IMR-90 (cell line): ENCODE data around the gene FRMD4B. TPM values are rescaled to one million over a fixed set of nuclear protein-coding genes. Genes with fewer than 3 reads are reported as not detected.
A peak's percentile ranks its signal among the peaks of the same experiment; 100 is the strongest.

ENCODE experiments used
- ATAC-seq: fragments of 200-7000 bp; cut with Tn5 transposase; 2 replicates; pipeline ENCODE4 v1.9.1; 2020; ENCODE audit warnings: low read depth, mild to moderate bottlenecking, moderate library complexity
- BruUV-seq: library from RNA; stranded (reverse); fragments of 400-500 nt; replicated peaks from 2 replicates; lab custom pipeline; 2021; lab: Mats Ljungman, UMichigan
- CTCF ChIA-PET: fragments of 300-600 bp; formaldehyde crosslinking; extraction: SDS; loops from one replicate; lab custom pipeline; 2021; ENCODE audit warnings: antibody characterized with exemption; lab: Yijun Ruan, JAX
- POLR2A ChIA-PET: fragments of 300-600 bp; sonication (Branson Sonifier 250); formaldehyde crosslinking; loops from one replicate; lab custom pipeline; 2022; ENCODE audit warnings: antibody characterized with exemption; ENCODE audit not compliant: unreplicated experiment; lab: Charles Lee
- DNase-seq: peaks from one replicate; pipeline ENCODE4 v3.0.0; 2013
- H2AFZ ChIP-seq: replicated peaks from 2 replicates; pipeline ENCODE3; 2013; ENCODE audit warnings: low read length, mild to moderate bottlenecking; ENCODE audit not compliant: poor library complexity
- H2AK5ac ChIP-seq: 2 replicates; pipeline ENCODE4 v1.6.1; 2013; ENCODE audit warnings: low read depth, low read length, inconsistent platforms
- H2AK9ac ChIP-seq: replicated peaks from 2 replicates; pipeline ENCODE3; 2013; ENCODE audit warnings: mild to moderate bottlenecking, low read depth, low read length, moderate library complexity; ENCODE audit not compliant: poor library complexity
- H2BK120ac ChIP-seq: 2 replicates; pipeline ENCODE4 v1.6.1; 2013; ENCODE audit warnings: low read depth, low read length, inconsistent platforms
- H2BK15ac ChIP-seq: 3 replicates; pipeline ENCODE4 v1.6.1; 2013; ENCODE audit warnings: low read depth, low read length, inconsistent platforms
- H2BK20ac ChIP-seq: 2 replicates; pipeline ENCODE4 v1.6.1; 2013; ENCODE audit warnings: low read depth, mild to moderate bottlenecking, inconsistent platforms, low read length, moderate library complexity
- H2BK5ac ChIP-seq: 2 replicates; pipeline ENCODE4 v1.6.1; 2013; ENCODE audit warnings: mild to moderate bottlenecking, low read depth, low read length, inconsistent platforms; ENCODE audit not compliant: poor library complexity, severe bottlenecking
- H3K14ac ChIP-seq: replicated peaks from 2 replicates; pipeline ENCODE4 v1.6.1; 2013; ENCODE audit warnings: low read depth, low read length, inconsistent platforms
- H3K18ac ChIP-seq: 2 replicates; pipeline ENCODE4 v1.6.1; 2013; ENCODE audit warnings: low read depth, low read length, control low read depth
- H3K23ac ChIP-seq: 2 replicates; pipeline ENCODE4 v1.6.1; 2013; ENCODE audit warnings: low read depth, low read length, inconsistent platforms
- H3K27ac ChIP-seq: 2 replicates; pipeline ENCODE4 v1.5.1; 2013; ENCODE audit warnings: mild to moderate bottlenecking, control low read depth, low read length; ENCODE audit not compliant: insufficient read depth
- H3K27me3 ChIP-seq: 2 replicates; pipeline ENCODE4 v1.6.1; 2013; ENCODE audit warnings: low read length; ENCODE audit not compliant: control insufficient read depth, insufficient read depth
- H3K36me3 ChIP-seq: 2 replicates; pipeline ENCODE4 v1.6.1; 2013; ENCODE audit warnings: low read length, mixed read lengths; ENCODE audit not compliant: control insufficient read depth, insufficient read depth
- H3K4ac ChIP-seq: 2 replicates; pipeline ENCODE4 v1.6.1; 2013; ENCODE audit warnings: low read depth, low read length, inconsistent platforms
- H3K4me1 ChIP-seq: 2 replicates; pipeline ENCODE4 v1.6.1; 2013; ENCODE audit warnings: low read length, mixed read lengths; ENCODE audit not compliant: control insufficient read depth, insufficient read depth
- H3K4me2 ChIP-seq: 2 replicates; pipeline ENCODE4 v1.6.1; 2013; ENCODE audit warnings: low read depth, mild to moderate bottlenecking, control low read depth, low read length, moderate library complexity
- H3K4me3 ChIP-seq: 2 replicates; pipeline ENCODE4 v1.5.1; 2013; ENCODE audit warnings: low read depth, mild to moderate bottlenecking, control low read depth, low read length, moderate library complexity; ENCODE audit not compliant: insufficient read depth
- H3K56ac ChIP-seq: 2 replicates; pipeline ENCODE4 v1.6.1; 2013; ENCODE audit warnings: low read length, inconsistent platforms; ENCODE audit not compliant: insufficient read depth; ENCODE audit errors: extremely low read depth
- H3K79me1 ChIP-seq, 2 experiments: 2 replicates each; pipeline ENCODE4 v1.6.1; 2013; ENCODE audit warnings: low read length in 2 of 2, inconsistent platforms in 1 of 2, low read depth in 1 of 2
- H3K9ac ChIP-seq: 2 replicates; pipeline ENCODE4 v1.6.1; 2013; ENCODE audit warnings: low read depth, low read length, control low read depth
- H3K9me1 ChIP-seq: 2 replicates; pipeline ENCODE4 v1.6.1; 2013; ENCODE audit warnings: low read length, inconsistent platforms; ENCODE audit not compliant: insufficient read depth
- H3K9me3 ChIP-seq: 2 replicates; pipeline ENCODE4 v1.6.1; 2013; ENCODE audit warnings: low read length; ENCODE audit not compliant: control insufficient read depth, insufficient read depth
- H4K20me1 ChIP-seq: 2 replicates; pipeline ENCODE4 v1.6.1; 2013; ENCODE audit warnings: low read length, inconsistent platforms; ENCODE audit not compliant: insufficient read depth
- H4K5ac ChIP-seq: 2 replicates; pipeline ENCODE4 v1.6.1; 2013; ENCODE audit warnings: mild to moderate bottlenecking, low read depth, low read length, control low read depth
- H4K8ac ChIP-seq, 2 experiments: 2 replicates each; pipeline ENCODE4 v1.6.1; 2013; ENCODE audit warnings: low read depth in 2 of 2, low read length in 2 of 2, control low read depth in 1 of 2, inconsistent platforms in 1 of 2
- H4K91ac ChIP-seq: 2 replicates; pipeline ENCODE4 v1.6.1; 2013; ENCODE audit warnings: low read depth, low read length, inconsistent platforms; ENCODE audit not compliant: insufficient read depth
- BHLHE40 ChIP-seq: fragments of 150-350 bp; IDR thresholded peaks from 2 replicates; pipeline ENCODE4 v1.6.1; 2016; ENCODE audit warnings: mild to moderate bottlenecking, low read depth, low read length
- CEBPB ChIP-seq: IDR thresholded peaks from 2 replicates; pipeline ENCODE4 v1.6.1; 2012; ENCODE audit warnings: low read depth, low read length, improper control_type of control experiment
- CHD1 ChIP-seq: IDR thresholded peaks from 2 replicates; pipeline ENCODE4 v1.6.1; 2012; ENCODE audit warnings: low read depth, low read length, improper control_type of control experiment
- ELK1 ChIP-seq: fragments of 150-350 bp; IDR thresholded peaks from 2 replicates; pipeline ENCODE4 v1.6.1; 2016; ENCODE audit warnings: low read depth, mild to moderate bottlenecking, low read length, moderate library complexity, borderline replicate concordance
- FOS ChIP-seq: fragments of 150-350 bp; IDR thresholded peaks from 2 replicates; pipeline ENCODE4 v1.6.1; 2016; ENCODE audit warnings: low read depth, low read length
- MAFK ChIP-seq: IDR thresholded peaks from 2 replicates; pipeline ENCODE4 v1.6.1; 2012; ENCODE audit warnings: low read depth, low read length, improper control_type of control experiment
- MAZ ChIP-seq: IDR thresholded peaks from 2 replicates; pipeline ENCODE4 v1.6.1; 2012; ENCODE audit warnings: low read depth, mild to moderate bottlenecking, low read length, improper control_type of control experiment, moderate library complexity, borderline replicate concordance
- MXI1 ChIP-seq: IDR thresholded peaks from 2 replicates; pipeline ENCODE4 v1.6.1; 2012; ENCODE audit warnings: low read depth, mild to moderate bottlenecking, low read length, moderate library complexity, borderline replicate concordance
- NFE2L2 ChIP-seq: fragments of 150-350 bp; IDR thresholded peaks from 2 replicates; pipeline ENCODE4 v1.6.1; 2016; ENCODE audit warnings: low read depth, mild to moderate bottlenecking, low read length
- POLR2A ChIP-seq: IDR thresholded peaks from 2 replicates; pipeline ENCODE4 v1.6.1; 2012; ENCODE audit warnings: mild to moderate bottlenecking, low read depth, low read length
- RAD21 ChIP-seq: IDR thresholded peaks from 2 replicates; pipeline ENCODE4 v1.6.1; 2012; ENCODE audit warnings: low read length, improper control_type of control experiment
- RCOR1 ChIP-seq: IDR thresholded peaks from 2 replicates; pipeline ENCODE4 v1.6.1; 2012; ENCODE audit warnings: mild to moderate bottlenecking, low read length, improper control_type of control experiment; ENCODE audit not compliant: insufficient replicate concordance
- SMC3 ChIP-seq: fragments of 150-350 bp; IDR thresholded peaks from 2 replicates; pipeline ENCODE4 v1.6.1; 2016; ENCODE audit warnings: low read depth, mild to moderate bottlenecking, antibody characterized with exemption, low read length, moderate library complexity
- WGBS, 2 experiments: methylation state at CpG; one replicate each; pipeline versions ENCODE4 v1.1.5 to v1.1.7; 2013; ENCODE audit warnings: missing lambda C conversion rate in 2 of 2; ENCODE audit not compliant: insufficient read length in 1 of 2; ENCODE audit errors: extremely low coverage in 2 of 2; 5-methylcytosine and 5-hydroxymethylcytosine counted together
- dilution Hi-C: fragments of 300-500 bp; cut with HindIII; formaldehyde crosslinking; loops from one replicate; pipeline ENCODE4 v1.14.3; 2018; ENCODE audit warnings: low sequenced_read_pairs; ENCODE audit not compliant: unreplicated experiment
- in situ Hi-C: fragments of 300-500 bp; cut with MboI; formaldehyde crosslinking; loops from 3 replicates; pipeline ENCODE4 v1.14.3; 2019; ENCODE audit warnings: low sequenced_read_pairs, inconsistent platforms, mixed read lengths
- intact Hi-C: fragments of 100-400 bp; cut with micrococcal nuclease; formaldehyde crosslinking; loops from 2 replicates; pipeline ENCODE4 v1.10.0; 2022
- polyA plus RNA-seq, 3 experiments: library from polyadenylated mRNA; depleted of rRNA; stranded (reverse); fragments of >200 nt; gene quantifications; 2 replicates each; pipeline ENCODE4 v1.2.3, GENCODE V29; 2012; ENCODE audit warnings: low replicate concordance in 1 of 3
- total RNA-seq: library from RNA; depleted of rRNA; stranded (reverse); fragments of >200 nt; gene quantifications from 2 replicates; pipeline ENCODE4 v1.2.3, GENCODE V29; 2012
- TF ChIP-seq, protein P1 (sequence below): fragments of 150-350 bp; IDR thresholded peaks from 2 replicates; pipeline ENCODE4 v1.6.1; 2017; ENCODE audit warnings: mild to moderate bottlenecking, antibody characterized with exemption, low read length, low read depth
- TF ChIP-seq, protein P2 (sequence below): conservative IDR thresholded peaks from 2 replicates; pipeline ENCODE4 v1.5.1; 2012; ENCODE audit warnings: mild to moderate bottlenecking, low read depth, low read length, improper control_type of control experiment

Gene FRMD4B
- total and polyA plus RNA-seq, 2 of the 4 experiments (the other 2 are of a cell fraction), result 0.14 to 0.36 TPM

GRCh38 chr3:69161587-69162307 lies 224.1 kb downstream of the FRMD4B start:
- 0% methylated on average over 2 of the region's 5 CpGs; no CpG with 5 or more reads in 1 of the 2 experiments for WGBS, 2 experiments
- in situ Hi-C loops, result loop anchor here (10.0 to 25.0 kb wide), 2 partner anchors 283 to 801 kb away; no protein-coding TSS in a partner anchor
- no peak overlapping the region for H2BK120ac ChIP-seq
- peak; percentile 83 for TF ChIP-seq SMC3
- no peak for TF ChIP-seq CHD1
- TF ChIP-seq, protein P1, sequence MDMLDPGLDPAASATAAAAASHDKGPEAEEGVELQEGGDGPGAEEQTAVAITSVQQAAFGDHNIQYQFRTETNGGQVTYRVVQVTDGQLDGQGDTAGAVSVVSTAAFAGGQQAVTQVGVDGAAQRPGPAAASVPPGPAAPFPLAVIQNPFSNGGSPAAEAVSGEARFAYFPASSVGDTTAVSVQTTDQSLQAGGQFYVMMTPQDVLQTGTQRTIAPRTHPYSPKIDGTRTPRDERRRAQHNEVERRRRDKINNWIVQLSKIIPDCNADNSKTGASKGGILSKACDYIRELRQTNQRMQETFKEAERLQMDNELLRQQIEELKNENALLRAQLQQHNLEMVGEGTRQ, result no peak
- TF ChIP-seq, protein P2, sequence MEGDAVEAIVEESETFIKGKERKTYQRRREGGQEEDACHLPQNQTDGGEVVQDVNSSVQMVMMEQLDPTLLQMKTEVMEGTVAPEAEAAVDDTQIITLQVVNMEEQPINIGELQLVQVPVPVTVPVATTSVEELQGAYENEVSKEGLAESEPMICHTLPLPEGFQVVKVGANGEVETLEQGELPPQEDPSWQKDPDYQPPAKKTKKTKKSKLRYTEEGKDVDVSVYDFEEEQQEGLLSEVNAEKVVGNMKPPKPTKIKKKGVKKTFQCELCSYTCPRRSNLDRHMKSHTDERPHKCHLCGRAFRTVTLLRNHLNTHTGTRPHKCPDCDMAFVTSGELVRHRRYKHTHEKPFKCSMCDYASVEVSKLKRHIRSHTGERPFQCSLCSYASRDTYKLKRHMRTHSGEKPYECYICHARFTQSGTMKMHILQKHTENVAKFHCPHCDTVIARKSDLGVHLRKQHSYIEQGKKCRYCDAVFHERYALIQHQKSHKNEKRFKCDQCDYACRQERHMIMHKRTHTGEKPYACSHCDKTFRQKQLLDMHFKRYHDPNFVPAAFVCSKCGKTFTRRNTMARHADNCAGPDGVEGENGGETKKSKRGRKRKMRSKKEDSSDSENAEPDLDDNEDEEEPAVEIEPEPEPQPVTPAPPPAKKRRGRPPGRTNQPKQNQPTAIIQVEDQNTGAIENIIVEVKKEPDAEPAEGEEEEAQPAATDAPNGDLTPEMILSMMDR, result peak; percentile 94
- TF ChIP-seq MXI1, result no peak
- no peak for TF ChIP-seq MAZ
- TF ChIP-seq MAFK, result peak; percentile 14; the same call in 1 of the 2 replicates
- no peak for TF ChIP-seq CEBPB
- no peak for TF ChIP-seq FOS
- TF ChIP-seq ELK1, result no peak
- no peak for TF ChIP-seq NFE2L2
- peak; percentile 96 for TF ChIP-seq RAD21
- TF ChIP-seq BHLHE40, result no peak
- no peak for TF ChIP-seq POLR2A
- TF ChIP-seq RCOR1, result no peak

More at GRCh38 chr3:69161587-69162307, 224.1 kb downstream of the FRMD4B start:
- Histone ChIP-seq H3K18ac (no peak overlapping the region), H3K9ac (no peak overlapping the region), H2AK9ac (no peak overlapping the region), H3K56ac (no peak overlapping the region), H4K5ac (no peak overlapping the region), H3K9me1 (no peaks in the 10 kb centered on the region), H3K4me3 (no peak overlapping the region), H2AK5ac (no peak overlapping the region), H2BK15ac (no peak overlapping the region), H3K4me1 (no peaks in the 10 kb centered on the region), H3K9me3 (no peaks in the 10 kb centered on the region), H3K4ac (no peak overlapping the region), H3K27ac (no peak overlapping the region), H3K14ac (no peak overlapping the region), H4K20me1 (no peaks in the 10 kb centered on the region), H2BK5ac (no peak overlapping the region), H3K36me3 (no peaks in the 10 kb centered on the region), H3K27me3 (peaks cover 16% of the 10 kb centered on the region), H4K91ac (no peak overlapping the region), H3K23ac (no peak overlapping the region), H3K79me1 (no peaks in the 10 kb centered on the region), H2AFZ (no peak overlapping the region), H4K8ac (no peak overlapping the region), H3K4me2 (no peak overlapping the region), H2BK20ac (no peak overlapping the region)
- intact Hi-C loops (loop anchor here (1.0 to 2.0 kb wide), 4 partner anchors 145 to 789 kb away; no protein-coding TSS in a partner anchor), dilution Hi-C loops (no loop called here)
- CTCF ChIA-PET, result interaction anchor here (0.6 to 3.6 kb wide), 24 partner anchors 9 to 442 kb away, joined by 3 to 51 read pairs (median 3); no protein-coding TSS in a partner anchor
- DNase-seq (peak; percentile 53), ATAC-seq (peak; percentile 91)
- no TSS peak for BruUV-seq
- POLR2A ChIA-PET, result no interaction called here
